HepG2 (cell line): Measurements from ENCODE around the gene STOM. TPM values are rescaled to one million over a fixed set of nuclear protein-coding genes. Genes with fewer than 3 reads are reported as not detected.
A peak's percentile ranks its signal among the peaks of the same experiment; 100 is the strongest.

Experiments
- CREB1 ChIP-seq, 2 experiments: fragments of 450-650 bp in 1 of 2; IDR thresholded peaks; 2 replicates each; pipeline ENCODE4 v1.6.1; 2016 to 2017; ENCODE audit warnings: control low read depth in 1 of 2, mild to moderate bottlenecking in 1 of 2, missing compliant biosample characterization in 1 of 2, missing genetic modification characterization in 1 of 2
- IRF1 ChIP-seq: sonication (generic); formaldehyde crosslinking; IDR thresholded peaks from 2 replicates; pipeline ENCODE4 v1.4.0; 2020; ENCODE audit warnings: low read depth, mild to moderate bottlenecking, missing genetic modification reagents
- TBL1XR1 ChIP-seq: fragments of 150-350 bp; IDR thresholded peaks from 2 replicates; pipeline ENCODE4 v1.6.1; 2014; ENCODE audit warnings: borderline replicate concordance, low read length; ENCODE audit not compliant: partially characterized antibody
- TFE3 ChIP-seq: IDR thresholded peaks from 2 replicates; pipeline ENCODE4 v1.6.1; 2016
- UBTF ChIP-seq: sonication (generic); formaldehyde crosslinking; IDR thresholded peaks from 2 replicates; pipeline ENCODE4 v1.4.0; 2020; ENCODE audit warnings: mild to moderate bottlenecking, missing genetic modification reagents
- ZNF280B ChIP-seq: sonication (generic); formaldehyde crosslinking; IDR thresholded peaks from 2 replicates; pipeline ENCODE4 v1.5.0; 2020; ENCODE audit warnings: missing genetic modification reagents, mild to moderate bottlenecking, borderline replicate concordance
- ZNF362 ChIP-seq: sonication (generic); formaldehyde crosslinking; IDR thresholded peaks from 2 replicates; pipeline ENCODE4 v1.4.0; 2020; ENCODE audit warnings: missing genetic modification reagents, mild to moderate bottlenecking, borderline replicate concordance
- polyA plus RNA-seq, 8 experiments: library from polyadenylated mRNA; depleted of rRNA in 3 of 8; stranded (reverse) in 7 of 8; unstranded in 1 of 8; fragments of >200 nt; fragmentation: Illumina TruSeq in 4 of 8; extraction: Trizol in 4 of 8; gene quantifications; 2 replicates each; pipeline versions ENCODE4 v1.2.1 to v1.2.3, GENCODE V29; 2011 to 2016; ENCODE audit warnings: low read depth in 4 of 8, missing spikeins in 1 of 8, mixed read lengths in 1 of 8; ENCODE audit not compliant: insufficient read depth in 1 of 8
- total RNA-seq, 5 experiments: library from RNA; depleted of rRNA; stranded (reverse); fragments of >200 nt; fragmentation: Illumina TruSeq; extraction: Trizol; gene quantifications; 2 replicates each; pipeline ENCODE4 v1.2.3, GENCODE V29; 2016; ENCODE audit warnings: low read depth in 1 of 5

The STOM gene
- total and polyA plus RNA-seq, 2 of the 13 experiments (the other 11 are each of a cell fraction or from before 2014, with no cell fraction given) = 43.6 to 165 TPM

- no peak for TF ChIP-seq ZNF362
- TF ChIP-seq TBL1XR1 = no peak
- no peak for TF ChIP-seq CREB1 (IDR thresholded peaks at IDR 0.05)
- TF ChIP-seq CREB1 (CRISPR knock-in tag; IDR thresholded peaks at IDR 0.05) = no peak
- TF ChIP-seq IRF1 (CRISPR knock-in tag) = no peak
- TF ChIP-seq ZNF280B (CRISPR knock-in tag) = no peak
- TF ChIP-seq TFE3 (CRISPR knock-in tag) = 0 out of 2 replicates have a peak, but pooled peaks have one; percentile 3
- 0 out of 2 replicates have a peak, but pooled peaks have one; percentile 19 for TF ChIP-seq UBTF (CRISPR knock-in tag)
Measured at GRCh38 chr9:121289772-121290370, 80.2 kb downstream of the STOM start (continued).
